ENCODE data around the gene RYR2. TPM values are rescaled to one million over a fixed set of nuclear protein-coding genes. Genes with fewer than 3 reads are reported as not detected.

Gene RYR2
- total RNA-seq, 1 experiment from 2014 or later, result 0.03 TPM

DNA sequence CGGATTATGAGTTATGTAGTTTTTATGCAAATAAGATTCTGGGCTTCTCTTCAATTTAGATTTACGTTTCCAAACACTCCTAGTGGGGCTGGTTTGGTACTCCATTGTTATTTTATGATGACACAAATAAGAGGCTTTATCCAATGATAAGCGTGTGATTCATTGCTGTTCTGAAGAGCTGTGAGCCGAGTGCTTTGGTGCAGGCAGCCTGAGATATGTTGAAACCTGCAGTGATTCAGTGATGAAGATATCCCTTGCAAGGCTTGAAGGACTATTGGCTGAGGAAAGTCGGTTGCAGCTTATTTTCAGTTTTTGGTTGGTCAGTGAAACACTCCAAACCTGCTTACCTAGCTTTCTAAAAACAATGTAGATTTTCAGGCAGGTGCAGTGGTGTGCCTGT lies 112.2 kb downstream of the RYR2 start:
- POLR2A ChIA-PET, result no interaction called here
- no peaks in the 10 kb centered on the region for H3K4me1 ChIP-seq (ENCODE audit: control insufficient read depth, insufficient read depth, low read length)
- H3K27ac ChIP-seq (ENCODE audit: low read length), result no peak overlapping the region
- no peak for ATAC-seq
- in situ Hi-C loops (cut with HindIII; ENCODE audit: low pct_unique_long_range_greater_than_20kb, low sequenced_read_pairs), result no loop called here
- intact Hi-C loops (cut with micrococcal nuclease; ENCODE audit: unreplicated experiment), result no loop called here
- H3K4me3 ChIP-seq (ENCODE audit: low read depth in 2 of 2, low read length in 2 of 2), result no peak overlapping the region
- no TSS peak for BruUV-seq (replicated peaks)
- TF ChIP-seq, protein P1, sequence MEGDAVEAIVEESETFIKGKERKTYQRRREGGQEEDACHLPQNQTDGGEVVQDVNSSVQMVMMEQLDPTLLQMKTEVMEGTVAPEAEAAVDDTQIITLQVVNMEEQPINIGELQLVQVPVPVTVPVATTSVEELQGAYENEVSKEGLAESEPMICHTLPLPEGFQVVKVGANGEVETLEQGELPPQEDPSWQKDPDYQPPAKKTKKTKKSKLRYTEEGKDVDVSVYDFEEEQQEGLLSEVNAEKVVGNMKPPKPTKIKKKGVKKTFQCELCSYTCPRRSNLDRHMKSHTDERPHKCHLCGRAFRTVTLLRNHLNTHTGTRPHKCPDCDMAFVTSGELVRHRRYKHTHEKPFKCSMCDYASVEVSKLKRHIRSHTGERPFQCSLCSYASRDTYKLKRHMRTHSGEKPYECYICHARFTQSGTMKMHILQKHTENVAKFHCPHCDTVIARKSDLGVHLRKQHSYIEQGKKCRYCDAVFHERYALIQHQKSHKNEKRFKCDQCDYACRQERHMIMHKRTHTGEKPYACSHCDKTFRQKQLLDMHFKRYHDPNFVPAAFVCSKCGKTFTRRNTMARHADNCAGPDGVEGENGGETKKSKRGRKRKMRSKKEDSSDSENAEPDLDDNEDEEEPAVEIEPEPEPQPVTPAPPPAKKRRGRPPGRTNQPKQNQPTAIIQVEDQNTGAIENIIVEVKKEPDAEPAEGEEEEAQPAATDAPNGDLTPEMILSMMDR (IDR thresholded peaks at IDR 0.05), result no peak
- TF ChIP-seq SIN3A (IDR thresholded peaks at IDR 0.05; ENCODE audit: borderline replicate concordance, insufficient read depth, low read depth, low read length) (no peak), POLR2AphosphoS5 (IDR thresholded peaks at IDR 0.05; ENCODE audit: low read depth, low read length) (no peak), TCF7L2 (IDR thresholded peaks at IDR 0.05; ENCODE audit: low read depth, low read length) (no peak)
- TF ChIP-seq, protein P2, sequence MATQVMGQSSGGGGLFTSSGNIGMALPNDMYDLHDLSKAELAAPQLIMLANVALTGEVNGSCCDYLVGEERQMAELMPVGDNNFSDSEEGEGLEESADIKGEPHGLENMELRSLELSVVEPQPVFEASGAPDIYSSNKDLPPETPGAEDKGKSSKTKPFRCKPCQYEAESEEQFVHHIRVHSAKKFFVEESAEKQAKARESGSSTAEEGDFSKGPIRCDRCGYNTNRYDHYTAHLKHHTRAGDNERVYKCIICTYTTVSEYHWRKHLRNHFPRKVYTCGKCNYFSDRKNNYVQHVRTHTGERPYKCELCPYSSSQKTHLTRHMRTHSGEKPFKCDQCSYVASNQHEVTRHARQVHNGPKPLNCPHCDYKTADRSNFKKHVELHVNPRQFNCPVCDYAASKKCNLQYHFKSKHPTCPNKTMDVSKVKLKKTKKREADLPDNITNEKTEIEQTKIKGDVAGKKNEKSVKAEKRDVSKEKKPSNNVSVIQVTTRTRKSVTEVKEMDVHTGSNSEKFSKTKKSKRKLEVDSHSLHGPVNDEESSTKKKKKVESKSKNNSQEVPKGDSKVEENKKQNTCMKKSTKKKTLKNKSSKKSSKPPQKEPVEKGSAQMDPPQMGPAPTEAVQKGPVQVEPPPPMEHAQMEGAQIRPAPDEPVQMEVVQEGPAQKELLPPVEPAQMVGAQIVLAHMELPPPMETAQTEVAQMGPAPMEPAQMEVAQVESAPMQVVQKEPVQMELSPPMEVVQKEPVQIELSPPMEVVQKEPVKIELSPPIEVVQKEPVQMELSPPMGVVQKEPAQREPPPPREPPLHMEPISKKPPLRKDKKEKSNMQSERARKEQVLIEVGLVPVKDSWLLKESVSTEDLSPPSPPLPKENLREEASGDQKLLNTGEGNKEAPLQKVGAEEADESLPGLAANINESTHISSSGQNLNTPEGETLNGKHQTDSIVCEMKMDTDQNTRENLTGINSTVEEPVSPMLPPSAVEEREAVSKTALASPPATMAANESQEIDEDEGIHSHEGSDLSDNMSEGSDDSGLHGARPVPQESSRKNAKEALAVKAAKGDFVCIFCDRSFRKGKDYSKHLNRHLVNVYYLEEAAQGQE (IDR thresholded peaks at IDR 0.05; ENCODE audit: insufficient read depth in 1 of 2, low read depth in 2 of 2, low read length in 1 of 2), result no peak
- no peaks in the 10 kb centered on the region for H3K27me3 ChIP-seq (ENCODE audit: control insufficient read depth, insufficient read depth, low read length)
- no peaks in the 10 kb centered on the region for H3K9me3 ChIP-seq (ENCODE audit: control insufficient read depth, insufficient read depth, low read depth, low read length)
- DNase-seq (ENCODE audit: low read depth, low spot score), result no peak
- no peaks in the 10 kb centered on the region for H3K36me3 ChIP-seq (ENCODE audit: control insufficient read depth, insufficient read depth, low read length)
- CTCF ChIA-PET, result no interaction called here

DNA sequence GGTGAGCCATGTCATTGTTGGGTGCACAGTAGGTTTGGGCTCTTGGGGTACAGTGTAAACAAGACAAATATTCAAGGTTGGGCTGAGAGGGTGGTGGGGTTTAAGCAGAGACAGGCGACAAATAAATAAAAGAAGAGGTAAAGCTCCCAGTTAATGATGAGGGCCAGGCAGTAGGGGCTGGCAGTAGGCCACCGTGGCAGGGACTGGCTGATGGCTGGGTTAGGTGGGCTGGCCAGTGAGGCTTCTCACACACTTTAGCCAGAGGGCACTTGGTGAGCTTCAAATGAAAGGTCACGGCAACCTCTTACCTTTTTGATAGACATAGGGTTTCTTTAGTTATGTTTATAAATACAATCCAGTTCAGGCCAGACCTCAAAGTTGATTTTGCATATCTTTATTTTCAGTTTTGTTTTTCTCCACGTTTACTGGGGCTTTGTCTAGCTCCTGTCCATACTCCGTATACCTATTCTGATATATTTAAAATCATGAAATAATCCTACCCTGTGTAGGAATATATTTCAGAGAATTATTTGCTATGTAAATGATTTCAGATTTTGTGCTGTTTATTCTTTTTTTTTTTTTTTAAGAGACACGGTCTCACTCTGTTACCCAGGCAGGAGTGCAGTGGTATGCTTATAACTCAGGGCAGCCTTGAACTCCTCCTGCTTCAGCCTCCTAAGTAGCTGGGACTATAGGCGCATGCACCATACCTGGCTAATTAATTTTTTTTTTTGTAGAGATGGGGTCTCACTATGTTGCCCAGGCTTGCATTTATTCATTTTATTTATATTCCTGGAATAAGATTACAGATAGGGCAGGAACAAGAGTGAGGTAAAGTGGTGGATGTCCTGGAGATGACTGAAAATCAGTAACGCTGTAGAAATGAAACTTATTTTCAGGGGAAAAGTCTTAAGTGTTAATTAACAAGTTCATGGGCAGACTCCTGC lies 122.7 kb downstream of the RYR2 start:
- no peak for DNase-seq (ENCODE audit: low read depth, low spot score)
- TF ChIP-seq, protein P1 (IDR thresholded peaks at IDR 0.05), result no peak
- no peak for TF ChIP-seq TCF7L2 (IDR thresholded peaks at IDR 0.05; ENCODE audit: low read depth, low read length)
- TF ChIP-seq POLR2AphosphoS5 (IDR thresholded peaks at IDR 0.05; ENCODE audit: low read depth, low read length), result no peak
- TF ChIP-seq, protein P2 (IDR thresholded peaks at IDR 0.05; ENCODE audit: insufficient read depth in 1 of 2, low read depth in 2 of 2, low read length in 1 of 2), result no peak
- TF ChIP-seq SIN3A (IDR thresholded peaks at IDR 0.05; ENCODE audit: borderline replicate concordance, insufficient read depth, low read depth, low read length), result no peak
- CTCF ChIA-PET, result no interaction called here
- Histone ChIP-seq H3K9me3 (ENCODE audit: control insufficient read depth, insufficient read depth, low read depth, low read length) (no peaks in the 10 kb centered on the region), H3K4me3 (ENCODE audit: low read depth in 2 of 2, low read length in 2 of 2) (no peak overlapping the region), H3K27me3 (ENCODE audit: control insufficient read depth, insufficient read depth, low read length) (no peaks in the 10 kb centered on the region; the same call in 1 of the 2 replicates), H3K4me1 (ENCODE audit: control insufficient read depth, insufficient read depth, low read length) (no peaks in the 10 kb centered on the region), H3K27ac (ENCODE audit: low read length) (no peak overlapping the region), H3K36me3 (ENCODE audit: control insufficient read depth, insufficient read depth, low read length) (no peaks in the 10 kb centered on the region)
- no peak for ATAC-seq
- in situ Hi-C loops (cut with HindIII; ENCODE audit: low pct_unique_long_range_greater_than_20kb, low sequenced_read_pairs) (no loop called here), intact Hi-C loops (cut with micrococcal nuclease; ENCODE audit: unreplicated experiment) (loop anchor here (1.0 kb wide), 1 partner anchor 38 kb away; no protein-coding TSS in a partner anchor)
- BruUV-seq (replicated peaks), result no TSS peak
- POLR2A ChIA-PET, result no interaction called here

All from Panc1 (cell line).